ENCODE data around the gene PIK3C2B.
"Not testable (repeated sequence)": the region's sequence is repeated elsewhere in the genome, so short reads cannot be mapped to it uniquely, and the experiment has no call there.

Gene PIK3C2B

GRCh38 chr1:204506201-204506968, 11.8 kb upstream of the PIK3C2B start:
- peak; percentile 81 for DNase-seq

- DNase-seq: no peak
These were observed 11.1 kb upstream of the PIK3C2B start for GRCh38 chr1:204505674-204506200.

GRCh38 chr1:204503913-204504519, 9.4 kb upstream of the PIK3C2B start:
- no peak for DNase-seq

GRCh38 chr1:204503122-204503912, 8.7 kb upstream of the PIK3C2B start:
- peak; percentile 84 for DNase-seq

- DNase-seq: no peak
These were observed 7.6 kb upstream of the PIK3C2B start for GRCh38 chr1:204502241-204502640.

GRCh38 chr1:204499511-204500468, 5.2 kb upstream of the PIK3C2B start:
- DNase-seq: no peak

GRCh38 chr1:204498981-204499380, 4.4 kb upstream of the PIK3C2B start:
- DNase-seq: no peak

- no peak for DNase-seq
These were observed 1.2 kb upstream of the PIK3C2B start for GRCh38 chr1:204495777-204496176.

- DNase-seq: no peak
These were observed 611 bp upstream of the PIK3C2B start for GRCh38 chr1:204495078-204495753.

GRCh38 chr1:204493984-204494280, 673 bp downstream of the PIK3C2B start:
- peak; percentile 54 for DNase-seq

- DNase-seq: no peak
These were observed 1.2 kb downstream of the PIK3C2B start for GRCh38 chr1:204493145-204493983.

GRCh38 chr1:204491655-204492054, 3.0 kb downstream of the PIK3C2B start:
- no peak for DNase-seq

- no peak for DNase-seq
These were observed 7.4 kb downstream of the PIK3C2B start for GRCh38 chr1:204487256-204487615.

GRCh38 chr1:204486513-204487255, 7.9 kb downstream of the PIK3C2B start:
- DNase-seq: not testable (repeated sequence)

- DNase-seq: no peak
These were observed 10.8 kb downstream of the PIK3C2B start for GRCh38 chr1:204483791-204484190.

GRCh38 chr1:204480515-204480914, 14.1 kb downstream of the PIK3C2B start:
- DNase-seq: peak; percentile 44

- DNase-seq: no peak
These were observed 15.0 kb downstream of the PIK3C2B start for GRCh38 chr1:204479387-204480136.

- DNase-seq: no peak
These were observed 15.7 kb downstream of the PIK3C2B start for GRCh38 chr1:204478921-204479320.

GRCh38 chr1:204478172-204478899, 16.3 kb downstream of the PIK3C2B start:
- DNase-seq: no peak
